ENCODE measurements around the gene C19orf47.

Gene C19orf47

GRCh38 chr19:40279120-40279551 is 69.1 kb downstream of the C19orf47 start:
- H3K9ac ChIP-seq (ENCODE audit: low read depth, low read length, poor library complexity, severe bottlenecking), result no peak overlapping the region
- H3K4me1 ChIP-seq (ENCODE audit: insufficient read depth, low read length, poor library complexity, severe bottlenecking), result peaks cover 44% of the 10 kb centered on the region
- peaks cover 96% of the 10 kb centered on the region for H3K79me2 ChIP-seq (ENCODE audit: insufficient read depth, low read length)
- peak overlapping the region; percentile 96 for H3K4me2 ChIP-seq (ENCODE audit: low read depth, low read length, poor library complexity, severe bottlenecking)
- H2AFZ ChIP-seq (ENCODE audit: low read length), result no peak overlapping the region
- no peaks in the 10 kb centered on the region for H3K27me3 ChIP-seq (ENCODE audit: insufficient read depth, low read length, poor library complexity, severe bottlenecking)
- no peak overlapping the region for H3K4me3 ChIP-seq (ENCODE audit: low read length, poor library complexity, severe bottlenecking)
- no peaks in the 10 kb centered on the region for H3K36me3 ChIP-seq (ENCODE audit: insufficient read depth, low read length)
- H3K9me3 ChIP-seq (ENCODE audit: insufficient read depth, low read depth, low read length), result no peaks in the 10 kb centered on the region
- TF ChIP-seq EZH2phosphoT487 (IDR thresholded peaks at IDR 0.05; ENCODE audit: borderline replicate concordance), result no peak
- no peak for TF ChIP-seq CTCF (conservative IDR thresholded peaks at IDR 0.05; ENCODE audit: low read length)
- no peaks in the 10 kb centered on the region for H3F3A ChIP-seq (ENCODE audit: low read depth)
- no peaks in the 10 kb centered on the region for H3K9me2 ChIP-seq (replicated peaks; ENCODE audit: low read depth, low read length)
- H4K20me1 ChIP-seq (ENCODE audit: insufficient read depth, low read length, poor library complexity, severe bottlenecking), result peaks cover 74% of the 10 kb centered on the region

GRCh38 chr19:40278361-40279035 is 69.7 kb downstream of the C19orf47 start:
- Histone ChIP-seq H3K27me3 (ENCODE audit: insufficient read depth, low read length, poor library complexity, severe bottlenecking) (no peaks in the 10 kb centered on the region), H3K9me3 (ENCODE audit: insufficient read depth, low read depth, low read length) (no peaks in the 10 kb centered on the region), H3K4me3 (ENCODE audit: low read length, poor library complexity, severe bottlenecking) (no peak overlapping the region), H3F3A (ENCODE audit: low read depth) (no peaks in the 10 kb centered on the region), H3K4me1 (ENCODE audit: insufficient read depth, low read length, poor library complexity, severe bottlenecking) (peaks cover 39% of the 10 kb centered on the region), H3K79me2 (ENCODE audit: insufficient read depth, low read length) (peaks cover 96% of the 10 kb centered on the region), H3K4me2 (ENCODE audit: low read depth, low read length, poor library complexity, severe bottlenecking) (no peak overlapping the region), H3K36me3 (ENCODE audit: insufficient read depth, low read length) (no peaks in the 10 kb centered on the region), H3K9ac (ENCODE audit: low read depth, low read length, poor library complexity, severe bottlenecking) (no peak overlapping the region), H4K20me1 (ENCODE audit: insufficient read depth, low read length, poor library complexity, severe bottlenecking) (peaks cover 73% of the 10 kb centered on the region), H2AFZ (ENCODE audit: low read length) (no peak overlapping the region), H3K9me2 (replicated peaks; ENCODE audit: low read depth, low read length) (no peaks in the 10 kb centered on the region)
- no peak for TF ChIP-seq EZH2phosphoT487 (IDR thresholded peaks at IDR 0.05; ENCODE audit: borderline replicate concordance)
- no peak for TF ChIP-seq CTCF (conservative IDR thresholded peaks at IDR 0.05; ENCODE audit: low read length)

GRCh38 chr19:40277356-40278059 is 70.7 kb downstream of the C19orf47 start:
- peaks cover 92% of the 10 kb centered on the region for H3K79me2 ChIP-seq (ENCODE audit: insufficient read depth, low read length)
- no peaks in the 10 kb centered on the region for H3K27me3 ChIP-seq (ENCODE audit: insufficient read depth, low read length, poor library complexity, severe bottlenecking)
- TF ChIP-seq EZH2phosphoT487 (IDR thresholded peaks at IDR 0.05; ENCODE audit: borderline replicate concordance), result no peak
- H3K36me3 ChIP-seq (ENCODE audit: insufficient read depth, low read length), result no peaks in the 10 kb centered on the region
- H3F3A ChIP-seq (ENCODE audit: low read depth), result no peaks in the 10 kb centered on the region
- H3K4me2 ChIP-seq (ENCODE audit: low read depth, low read length, poor library complexity, severe bottlenecking), result no peak overlapping the region
- H3K4me3 ChIP-seq (ENCODE audit: low read length, poor library complexity, severe bottlenecking), result no peak overlapping the region
- H3K9ac ChIP-seq (ENCODE audit: low read depth, low read length, poor library complexity, severe bottlenecking), result no peak overlapping the region
- no peak overlapping the region for H2AFZ ChIP-seq (ENCODE audit: low read length)
- no peaks in the 10 kb centered on the region for H3K9me2 ChIP-seq (replicated peaks; ENCODE audit: low read depth, low read length)
- H3K9me3 ChIP-seq (ENCODE audit: insufficient read depth, low read depth, low read length), result no peaks in the 10 kb centered on the region
- H3K4me1 ChIP-seq (ENCODE audit: insufficient read depth, low read length, poor library complexity, severe bottlenecking), result peaks cover 29% of the 10 kb centered on the region
- peaks cover 68% of the 10 kb centered on the region for H4K20me1 ChIP-seq (ENCODE audit: insufficient read depth, low read length, poor library complexity, severe bottlenecking)

All from Loucy (cell line).